Activated effector memory CD4-positive, alpha-beta T cell treated with anti-CD3 and anti-CD28 coated beads, Interleukin-2, amount 50 U/mL, for 16 hours (primary cell): Measurements from ENCODE around the gene MED6.

Experiments used
- DNase-seq: peaks from one replicate; pipeline ENCODE4 v3.0.0-alpha.2; 2020

MED6 gene

GRCh38 chr14:70597731-70598130, 2.7 kb downstream of the MED6 start:
- no peak for DNase-seq

- DNase-seq = no peak
Measured at GRCh38 chr14:70595443-70596185, 4.8 kb downstream of the MED6 start.

- no peak for DNase-seq
Measured at GRCh38 chr14:70594461-70594860, 6.0 kb downstream of the MED6 start.

- no peak for DNase-seq
Measured at GRCh38 chr14:70585231-70585630, 15.2 kb downstream of the MED6 start.

GRCh38 chr14:70576891-70577290, 23.6 kb downstream of the MED6 start:
- no peak for DNase-seq

- no peak for DNase-seq
Measured at GRCh38 chr14:70573050-70573449, 27.4 kb downstream of the MED6 start.

- no peak for DNase-seq
Measured at GRCh38 chr14:70571139-70571538, 29.3 kb downstream of the MED6 start.

- DNase-seq = no peak
Measured at GRCh38 chr14:70567791-70568190, 32.7 kb downstream of the MED6 start.

GRCh38 chr14:70563869-70564268, 36.6 kb downstream of the MED6 start:
- no peak for DNase-seq

GRCh38 chr14:70563417-70563816, 37.0 kb downstream of the MED6 start:
- DNase-seq = no peak

- DNase-seq = no peak
Measured at GRCh38 chr14:70558356-70558755, 42.1 kb downstream of the MED6 start.

- DNase-seq = no peak
Measured at GRCh38 chr14:70555890-70556289, 44.6 kb downstream of the MED6 start.

GRCh38 chr14:70538087-70538486, 62.4 kb downstream of the MED6 start:
- no peak for DNase-seq

- no peak for DNase-seq
Measured at GRCh38 chr14:70536830-70537229, 63.6 kb downstream of the MED6 start.

- DNase-seq = no peak
Measured at GRCh38 chr14:70534904-70535303, 65.6 kb downstream of the MED6 start, which contains the start of gene ADAM20. ADAM20 (minus strand) TSS chr14:70535004; CDS start chr14:70524757, 10,247 bp downstream.
